Kidney tubule cell (primary cell): ENCODE results near the gene IL17RE.
"Not testable (repeated sequence)": the region's sequence is repeated elsewhere in the genome, so short reads cannot be mapped to it uniquely, and the experiment has no call there.

Experiments
- DNase-seq: peaks from one replicate; pipeline ENCODE4 v3.0.0-alpha.2; 2018; ENCODE audit warnings: low spot score

The IL17RE gene

GRCh38 chr3:9879830-9880549 is 22.7 kb upstream of the IL17RE start, which contains the start of gene CIDEC:
Gene CIDEC, minus strand, starts transcription at chr3:9880253. Its CDS starts 1,767 bp downstream, at chr3:9878486.
- DNase-seq = no peak

GRCh38 chr3:9881441-9881840 is 21.2 kb upstream of the IL17RE start:
- no peak for DNase-seq

- DNase-seq = peak; percentile 17
Measured at GRCh38 chr3:9883706-9884554, 18.7 kb upstream of the IL17RE start.

- peak; percentile 86 for DNase-seq
Measured at GRCh38 chr3:9884555-9885165, 18.0 kb upstream of the IL17RE start.

- no peak for DNase-seq
Measured at GRCh38 chr3:9886328-9886727, 16.3 kb upstream of the IL17RE start.

- no peak for DNase-seq
Measured at GRCh38 chr3:9887480-9887879, 15.2 kb upstream of the IL17RE start.

GRCh38 chr3:9888540-9888939 is 14.1 kb upstream of the IL17RE start:
- no peak for DNase-seq

- DNase-seq = no peak
Measured at GRCh38 chr3:9889405-9889804, 13.2 kb upstream of the IL17RE start.

GRCh38 chr3:9890249-9891071 is 12.2 kb upstream of the IL17RE start, which contains the start of gene JAGN1:
Gene JAGN1, plus strand, starts transcription at chr3:9890610. Its CDS starts 113 bp downstream, at chr3:9890723.
- DNase-seq = peak; percentile 89

GRCh38 chr3:9891072-9891622 is 11.5 kb upstream of the IL17RE start:
- DNase-seq = no peak

- no peak for DNase-seq
Measured at GRCh38 chr3:9893739-9894138, 8.9 kb upstream of the IL17RE start.

GRCh38 chr3:9895715-9896114 is 6.9 kb upstream of the IL17RE start:
- DNase-seq = not testable (repeated sequence)

- peak; percentile 45 for DNase-seq
Measured at GRCh38 chr3:9896755-9897407, 5.8 kb upstream of the IL17RE start.

- peak; percentile 99 for DNase-seq
Measured at GRCh38 chr3:9897408-9898372, 5.0 kb upstream of the IL17RE start.

- DNase-seq = no peak
Measured at GRCh38 chr3:9898467-9899241, 4.0 kb upstream of the IL17RE start.

GRCh38 chr3:9899289-9899791 is 3.3 kb upstream of the IL17RE start:
- DNase-seq = no peak

GRCh38 chr3:9900965-9901415 is 1.7 kb upstream of the IL17RE start:
- not testable (repeated sequence) for DNase-seq

- DNase-seq = no peak
Measured at GRCh38 chr3:9901967-9902366, 681 bp upstream of the IL17RE start.

GRCh38 chr3:9903238-9903624 is 583 bp downstream of the IL17RE start:
- DNase-seq = peak; percentile 51
